ENCODE data around the gene ENTR1. TPM values are rescaled to one million over a fixed set of nuclear protein-coding genes. Genes with fewer than 3 reads are reported as not detected.

Gene ENTR1
- total RNA-seq, 3 donors from 2014 or later: 27.8 to 47.6 (median 33.2) TPM

GRCh38 chr9:136372006-136372405, 38.4 kb downstream of the ENTR1 start:
- no peak for DNase-seq
- Histone ChIP-seq H3K9me3 (no peaks in the 10 kb centered on the region), H3K4me3 (no peak overlapping the region), H3K36me3 (ENCODE audit: low read depth) (no peaks in the 10 kb centered on the region), H3K4me1 (ENCODE audit: low read depth) (no peaks in the 10 kb centered on the region)
- ATAC-seq: no peak
- intact Hi-C loops (cut with DNase I, micrococcal nuclease): no loop called here
- no peak for TF ChIP-seq CTCF (IDR thresholded peaks at IDR 0.05)

- ATAC-seq (no peak), DNase-seq (no peak)
- Histone ChIP-seq H3K9me3 (no peaks in the 10 kb centered on the region), H3K4me3 (no peak overlapping the region), H3K36me3 (ENCODE audit: low read depth) (no peaks in the 10 kb centered on the region), H3K4me1 (ENCODE audit: low read depth) (no peaks in the 10 kb centered on the region)
- intact Hi-C loops (cut with DNase I, micrococcal nuclease): no loop called here
- TF ChIP-seq CTCF (IDR thresholded peaks at IDR 0.05): no peak
Observed at GRCh38 chr9:136371533-136371880, 38.9 kb downstream of the ENTR1 start.

- ATAC-seq (no peak), DNase-seq (no peak)
- H3K9me3 ChIP-seq: no peaks in the 10 kb centered on the region
- intact Hi-C loops (cut with DNase I, micrococcal nuclease): no loop called here
- no peak overlapping the region for H3K4me3 ChIP-seq
- no peaks in the 10 kb centered on the region for H3K4me1 ChIP-seq (ENCODE audit: low read depth)
- no peak for TF ChIP-seq CTCF (IDR thresholded peaks at IDR 0.05)
- H3K36me3 ChIP-seq (ENCODE audit: low read depth): no peaks in the 10 kb centered on the region
Observed at GRCh38 chr9:136370687-136371532, 39.5 kb downstream of the ENTR1 start.

- no peak for DNase-seq
- no peak for ATAC-seq
- Histone ChIP-seq H3K9me3 (no peaks in the 10 kb centered on the region), H3K36me3 (ENCODE audit: low read depth) (no peaks in the 10 kb centered on the region), H3K4me3 (no peak overlapping the region), H3K4me1 (ENCODE audit: low read depth) (no peaks in the 10 kb centered on the region)
- intact Hi-C loops (cut with DNase I, micrococcal nuclease): no loop called here
- no peak for TF ChIP-seq CTCF (IDR thresholded peaks at IDR 0.05)
Observed at GRCh38 chr9:136370037-136370436, 40.4 kb downstream of the ENTR1 start.

GRCh38 chr9:136368190-136368589, 42.2 kb downstream of the ENTR1 start:
- H3K9me3 ChIP-seq: no peaks in the 10 kb centered on the region
- no peak overlapping the region for H3K4me3 ChIP-seq
- no peaks in the 10 kb centered on the region for H3K36me3 ChIP-seq (ENCODE audit: low read depth)
- no peaks in the 10 kb centered on the region for H3K4me1 ChIP-seq (ENCODE audit: low read depth)
- DNase-seq (no peak), ATAC-seq (no peak)
- no peak for TF ChIP-seq CTCF (IDR thresholded peaks at IDR 0.05)
- intact Hi-C loops (cut with DNase I, micrococcal nuclease): no loop called here
